Measurements from ENCODE around the gene TSHZ1.

The TSHZ1 gene

GRCh38 chr18:75220551-75221355, 10.2 kb downstream of the TSHZ1 start:
- no peak for DNase-seq (ENCODE audit: low read depth in 2 of 2)

- DNase-seq (ENCODE audit: low read depth in 2 of 2) = no peak
Measured at GRCh38 chr18:75221397-75221796, 10.8 kb downstream of the TSHZ1 start.

DNA sequence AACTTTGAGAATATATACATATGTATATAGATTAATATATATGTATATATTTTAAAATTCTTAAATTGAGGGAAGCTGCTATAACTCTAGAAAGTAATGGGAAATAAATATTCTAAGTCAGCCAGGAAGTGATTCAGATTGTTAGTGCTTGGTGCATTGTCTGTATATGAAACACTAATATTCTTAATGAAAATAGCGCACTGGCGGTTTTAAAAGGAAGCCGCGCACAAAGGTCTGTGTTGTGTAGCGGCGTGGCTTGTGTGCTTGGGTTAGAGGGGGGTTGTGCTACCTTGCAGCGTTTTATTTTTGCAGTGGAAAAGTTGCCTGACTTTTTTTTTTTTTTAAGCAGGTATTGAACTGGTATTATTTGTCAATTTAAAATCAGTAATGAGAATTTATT, 11.3 kb downstream of the TSHZ1 start:
- DNase-seq (ENCODE audit: low read depth in 2 of 2) = no peak

GRCh38 chr18:75222407-75222806, 11.8 kb downstream of the TSHZ1 start:
- DNase-seq (ENCODE audit: low read depth in 2 of 2) = no peak

GRCh38 chr18:75223687-75224347, 13.2 kb downstream of the TSHZ1 start:
- DNase-seq (ENCODE audit: low read depth in 2 of 2) = no peak

DNA sequence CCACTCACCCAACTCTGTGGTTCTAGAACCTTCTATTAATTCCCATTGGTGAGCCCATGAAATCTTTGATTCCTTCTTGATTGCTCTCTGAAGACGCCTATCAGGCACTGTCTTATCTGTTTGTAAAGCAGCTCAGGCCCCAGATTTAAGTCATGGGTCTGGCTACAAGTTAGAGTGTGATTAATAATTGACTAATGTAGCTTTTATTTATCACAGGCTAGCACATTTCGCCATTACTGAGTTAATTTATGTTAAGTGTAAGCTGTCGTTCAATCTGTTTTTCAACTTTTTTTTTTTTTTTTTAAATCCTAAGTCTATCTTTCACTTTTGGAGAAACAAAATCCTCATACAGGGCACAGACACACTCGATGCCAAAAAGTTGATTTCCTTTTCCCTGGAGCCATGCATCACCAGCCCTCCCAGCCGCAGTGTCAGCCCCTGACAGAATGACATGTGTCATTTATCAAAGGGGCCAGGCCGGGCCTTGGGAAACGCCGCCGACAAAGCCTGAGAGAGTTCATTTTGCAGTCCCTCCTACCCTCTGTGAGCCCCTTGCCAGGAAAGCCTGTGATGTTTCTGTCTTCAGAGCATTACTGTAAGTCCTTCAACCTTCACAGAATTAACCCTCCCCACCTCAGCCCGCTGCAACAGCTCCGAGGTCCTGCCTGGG, 15.8 kb downstream of the TSHZ1 start:
- DNase-seq (ENCODE audit: low read depth in 2 of 2) = no peak

DNA sequence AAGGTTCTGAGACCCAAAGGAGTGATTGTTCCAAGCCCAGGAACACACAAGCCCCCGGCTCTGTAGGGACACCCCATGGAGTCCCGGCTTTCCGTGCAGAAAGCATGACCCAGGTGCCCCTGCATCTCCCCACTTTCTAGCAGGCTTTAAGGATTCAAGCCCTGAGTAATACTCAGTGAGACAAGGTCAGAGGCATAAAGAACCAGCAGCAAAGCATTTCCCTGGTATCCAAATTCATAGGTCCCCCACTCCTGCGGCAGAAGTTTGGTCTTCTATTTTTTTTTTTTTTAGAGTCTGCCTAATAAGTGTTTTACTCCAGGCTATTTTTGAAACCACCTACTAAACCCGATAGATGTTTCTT, 16.3 kb downstream of the TSHZ1 start:
- DNase-seq (ENCODE audit: low read depth in 2 of 2) = no peak

DNA sequence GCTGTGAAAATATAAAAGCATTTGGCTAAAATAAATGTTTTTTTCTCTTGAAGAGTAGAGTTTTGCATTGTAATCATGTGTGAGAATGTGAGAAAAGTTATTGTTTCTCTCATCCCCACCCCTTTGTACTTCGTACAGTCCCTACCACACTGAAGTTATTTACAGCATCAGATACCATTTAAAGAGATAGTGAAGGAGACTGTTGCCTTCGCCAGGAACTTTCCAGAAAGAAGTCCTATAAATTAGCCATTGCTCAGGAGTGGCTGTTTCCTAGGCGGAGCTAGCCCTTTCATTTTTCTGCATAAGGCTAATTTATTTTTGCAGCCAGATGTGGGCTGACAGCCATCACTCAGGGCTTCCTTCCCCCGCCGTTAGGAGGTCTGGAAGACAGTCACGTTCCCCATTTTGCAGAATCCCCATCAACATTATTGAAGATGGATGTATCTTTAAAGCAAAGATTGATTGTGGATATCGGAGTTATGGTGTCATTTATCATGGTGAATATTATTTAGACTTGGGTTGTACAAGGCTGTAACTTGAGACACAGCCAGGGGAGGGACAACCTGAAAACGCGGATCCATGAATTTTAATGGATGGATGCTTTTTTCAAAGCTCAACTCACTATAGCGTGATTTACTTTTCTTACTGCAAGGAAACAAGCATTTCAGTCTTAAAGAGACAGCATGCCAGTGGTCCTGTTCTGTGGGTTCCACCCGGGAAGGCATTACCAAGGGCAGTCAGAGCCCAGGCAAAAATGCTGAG, 17.1 kb downstream of the TSHZ1 start:
- no peak for DNase-seq (ENCODE audit: low read depth in 2 of 2)

- no peak for DNase-seq (ENCODE audit: low read depth in 2 of 2)
Measured at GRCh38 chr18:75228967-75229366, 18.4 kb downstream of the TSHZ1 start.

DNA sequence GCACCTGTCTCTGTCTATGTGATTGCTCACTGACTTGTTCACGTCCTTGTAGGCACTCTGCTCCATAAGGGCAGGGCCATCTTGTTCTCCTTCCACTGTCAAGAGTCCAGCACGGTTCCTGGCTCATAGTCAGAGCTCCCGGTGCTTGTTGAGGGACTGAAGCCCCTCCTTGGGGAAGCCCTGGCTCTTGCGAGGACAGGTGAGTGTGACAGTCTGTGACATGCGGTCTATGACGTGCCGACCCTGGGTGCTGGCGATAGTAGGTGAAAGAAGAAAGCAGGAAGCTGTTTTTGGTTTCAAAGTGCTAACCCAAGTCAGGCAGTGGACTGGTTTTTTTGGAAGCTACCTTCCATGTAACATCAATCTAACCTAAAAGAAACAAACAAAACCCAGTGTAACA, 18.8 kb downstream of the TSHZ1 start:
- no peak for DNase-seq (ENCODE audit: low read depth in 2 of 2)

DNA sequence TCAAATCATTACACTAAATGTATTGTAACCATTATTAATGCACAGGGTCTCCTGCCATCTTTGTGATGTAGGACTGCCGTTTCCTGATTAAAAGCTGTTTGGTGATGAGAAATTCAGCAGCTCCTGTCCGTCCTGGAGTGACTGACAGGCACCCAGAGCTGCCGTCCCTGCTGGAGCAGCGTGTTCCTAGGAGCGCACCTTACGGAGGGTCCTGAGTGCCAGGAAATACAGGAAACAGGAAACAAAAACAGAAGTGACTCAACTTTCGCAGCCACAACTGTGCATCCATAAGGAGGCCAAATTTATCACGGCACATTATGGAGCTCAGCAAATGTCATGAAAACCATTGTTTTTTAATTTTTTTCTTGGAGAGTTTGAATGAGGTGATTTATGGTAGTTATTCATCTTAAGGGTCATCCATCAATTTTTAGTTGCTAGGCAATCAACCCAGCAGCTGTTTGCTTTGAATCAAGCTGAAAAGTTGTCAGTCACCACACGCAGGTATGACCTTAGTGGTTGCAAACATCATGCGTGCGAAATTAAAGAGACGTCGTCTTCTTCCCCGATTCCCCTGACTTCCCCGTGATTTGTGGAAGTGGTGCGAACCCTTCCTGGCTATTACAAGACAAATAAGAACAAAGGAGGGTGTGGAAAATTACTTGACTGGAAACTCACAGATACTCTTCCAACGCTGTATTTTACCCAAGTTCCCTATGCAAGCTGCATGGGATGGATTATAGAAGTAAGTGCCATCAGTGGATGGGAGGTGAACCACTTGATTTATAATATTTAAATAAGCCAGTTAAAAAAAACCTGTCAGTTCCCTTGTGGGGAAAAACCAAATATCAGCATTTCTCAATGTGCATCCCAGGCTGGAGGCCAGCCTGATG, 19.8 kb downstream of the TSHZ1 start:
- no peak for DNase-seq (ENCODE audit: low read depth in 2 of 2)

- DNase-seq (ENCODE audit: low read depth in 2 of 2) = no peak
Measured at GRCh38 chr18:75231053-75231406, 20.4 kb downstream of the TSHZ1 start.

- DNase-seq (ENCODE audit: low read depth in 2 of 2) = no peak
Measured at GRCh38 chr18:75234901-75235300, 24.3 kb downstream of the TSHZ1 start.

- no peak for DNase-seq (ENCODE audit: low read depth in 2 of 2)
Measured at GRCh38 chr18:75235896-75236295, 25.3 kb downstream of the TSHZ1 start.

GRCh38 chr18:75238100-75238499, 27.5 kb downstream of the TSHZ1 start:
- DNase-seq (ENCODE audit: low read depth in 2 of 2) = no peak

GRCh38 chr18:75238786-75239185, 28.2 kb downstream of the TSHZ1 start:
- no peak for DNase-seq (ENCODE audit: low read depth in 2 of 2)

DNA sequence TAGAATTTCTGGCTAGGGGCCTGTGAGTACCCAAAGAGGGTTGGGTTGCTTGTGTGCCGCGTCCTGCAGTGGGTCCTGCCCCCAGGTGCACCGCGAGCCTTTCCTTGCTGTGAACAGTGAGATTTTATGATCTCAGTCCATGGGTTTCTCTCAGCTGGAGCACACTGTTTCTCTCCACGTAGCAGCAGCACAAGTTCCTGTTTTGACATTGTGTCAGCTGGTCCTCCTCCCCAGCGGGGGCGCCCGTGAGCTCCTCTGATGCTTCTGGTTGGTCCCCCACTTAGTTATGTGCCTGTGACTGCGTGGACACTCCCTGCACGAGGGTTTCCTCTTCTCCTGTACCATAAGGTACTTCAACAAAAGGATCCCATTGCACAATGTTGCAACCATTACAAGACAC, 29.8 kb downstream of the TSHZ1 start:
- DNase-seq (ENCODE audit: low read depth in 2 of 2) = no peak

GRCh38 chr18:75241705-75242104, 31.1 kb downstream of the TSHZ1 start:
- DNase-seq (ENCODE audit: low read depth in 2 of 2) = no peak

- DNase-seq (ENCODE audit: low read depth in 2 of 2) = no peak
Measured at GRCh38 chr18:75244351-75245313, 34.0 kb downstream of the TSHZ1 start.

All from stimulated activated CD4-positive, alpha-beta T cell treated with anti-CD3 and anti-CD28 coated beads, Interleukin-1b, Interleukin-23, amount 100 ng/mL, for 1 hour (primary cell).